ENCODE measurements around the gene SBF2.

GRCh38 chr11:10162222-10162621, 131.8 kb downstream of the SBF2 start:
- no peak for TF ChIP-seq CTCF (IDR thresholded peaks at IDR 0.05; ENCODE audit: low read depth, low read length, poor library complexity, severe bottlenecking)
- TF ChIP-seq EZH2phosphoT487 (IDR thresholded peaks at IDR 0.05; ENCODE audit: borderline replicate concordance, low read length) = no peak
